ENCODE results near the gene ARL4C. TPM values are rescaled to one million over a fixed set of nuclear protein-coding genes. Genes with fewer than 3 reads are reported as not detected.

The ARL4C gene
- total and polyA plus RNA-seq, 4 donors = 1.4 to 2.8 (median 2.1) TPM

GRCh38 chr2:234478121-234478858 is 18.6 kb downstream of the ARL4C start:
- H3K27ac ChIP-seq (ENCODE audit: low read depth in 1 of 2, low read length in 2 of 2) = no peak overlapping the region
- TF ChIP-seq, protein P1, sequence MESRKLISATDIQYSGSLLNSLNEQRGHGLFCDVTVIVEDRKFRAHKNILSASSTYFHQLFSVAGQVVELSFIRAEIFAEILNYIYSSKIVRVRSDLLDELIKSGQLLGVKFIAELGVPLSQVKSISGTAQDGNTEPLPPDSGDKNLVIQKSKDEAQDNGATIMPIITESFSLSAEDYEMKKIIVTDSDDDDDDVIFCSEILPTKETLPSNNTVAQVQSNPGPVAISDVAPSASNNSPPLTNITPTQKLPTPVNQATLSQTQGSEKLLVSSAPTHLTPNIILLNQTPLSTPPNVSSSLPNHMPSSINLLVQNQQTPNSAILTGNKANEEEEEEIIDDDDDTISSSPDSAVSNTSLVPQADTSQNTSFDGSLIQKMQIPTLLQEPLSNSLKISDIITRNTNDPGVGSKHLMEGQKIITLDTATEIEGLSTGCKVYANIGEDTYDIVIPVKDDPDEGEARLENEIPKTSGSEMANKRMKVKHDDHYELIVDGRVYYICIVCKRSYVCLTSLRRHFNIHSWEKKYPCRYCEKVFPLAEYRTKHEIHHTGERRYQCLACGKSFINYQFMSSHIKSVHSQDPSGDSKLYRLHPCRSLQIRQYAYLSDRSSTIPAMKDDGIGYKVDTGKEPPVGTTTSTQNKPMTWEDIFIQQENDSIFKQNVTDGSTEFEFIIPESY (IDR thresholded peaks at IDR 0.05) = no peak
- TF ChIP-seq HNF4G (IDR thresholded peaks at IDR 0.05) (no peak), SP1 (IDR thresholded peaks at IDR 0.05) (no peak), NR2F2 (IDR thresholded peaks at IDR 0.05) (no peak), RXRA (IDR thresholded peaks at IDR 0.05) (no peak), TAF1 (conservative IDR thresholded peaks at IDR 0.05) (no peak), HNF4A (conservative IDR thresholded peaks at IDR 0.05) (no peak), GABPA (IDR thresholded peaks at IDR 0.05 in 1 of 2, conservative IDR thresholded peaks at IDR 0.05 in 1 of 2) (no peak), EGR1 (IDR thresholded peaks at IDR 0.05; ENCODE audit: low read depth in 2 of 2) (no peak), RAD21 (IDR thresholded peaks at IDR 0.05) (no peak), JUND (IDR thresholded peaks at IDR 0.05) (no peak), REST (IDR thresholded peaks at IDR 0.05) (no peak), CTCF (IDR thresholded peaks at IDR 0.05; ENCODE audit: low read depth, low read length, missing input control) (no peak), YY1 (IDR thresholded peaks at IDR 0.05) (no peak)
- TF ChIP-seq, protein P2, sequence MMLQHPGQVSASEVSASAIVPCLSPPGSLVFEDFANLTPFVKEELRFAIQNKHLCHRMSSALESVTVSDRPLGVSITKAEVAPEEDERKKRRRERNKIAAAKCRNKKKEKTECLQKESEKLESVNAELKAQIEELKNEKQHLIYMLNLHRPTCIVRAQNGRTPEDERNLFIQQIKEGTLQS (IDR thresholded peaks at IDR 0.05) = no peak
- TF ChIP-seq, protein P3, sequence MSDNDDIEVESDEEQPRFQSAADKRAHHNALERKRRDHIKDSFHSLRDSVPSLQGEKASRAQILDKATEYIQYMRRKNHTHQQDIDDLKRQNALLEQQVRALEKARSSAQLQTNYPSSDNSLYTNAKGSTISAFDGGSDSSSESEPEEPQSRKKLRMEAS (IDR thresholded peaks at IDR 0.05) = no peak
- H3K36me3 ChIP-seq (ENCODE audit: control insufficient read depth in 4 of 4, insufficient read depth in 3 of 4, low read depth in 1 of 4, low read length in 3 of 4) = no peaks in the 10 kb centered on the region
- no peaks in the 10 kb centered on the region for H3K9me3 ChIP-seq (ENCODE audit: control insufficient read depth in 4 of 4, low read length in 3 of 4)
- no peak overlapping the region for H3K9ac ChIP-seq (ENCODE audit: low read depth in 1 of 2, low read length in 2 of 2)
- H3K4me1 ChIP-seq (ENCODE audit: control insufficient read depth in 4 of 4, insufficient read depth in 4 of 4, low read length in 3 of 4) = no peaks in the 10 kb centered on the region
- H3K27me3 ChIP-seq (ENCODE audit: control insufficient read depth in 4 of 4, insufficient read depth in 4 of 4, low read length in 3 of 4) = no peaks in the 10 kb centered on the region
- no peak for DNase-seq (ENCODE audit: low spot score)
- 78% methylated on average over 4 of the region's 4 CpGs for WGBS
- no peak overlapping the region for H3K4me3 ChIP-seq (ENCODE audit: low read depth in 1 of 3, low read length in 3 of 3)

All from liver (tissue), 9 donors.